ENCODE measurements around the gene SLC6A13.
"Not testable (repeated sequence)": the region's sequence is repeated elsewhere in the genome, so short reads cannot be mapped to it uniquely, and the experiment has no call there.

SLC6A13 gene

GRCh38 chr12:264269-264668 lies 1.6 kb upstream of the SLC6A13 start:
- no peak for DNase-seq (ENCODE audit: low read depth in 2 of 2)

GRCh38 chr12:263574-263973 lies 938 bp upstream of the SLC6A13 start:
- DNase-seq (ENCODE audit: low read depth in 2 of 2) = no peak

GRCh38 chr12:262113-262512 lies 523 bp downstream of the SLC6A13 start:
- DNase-seq (ENCODE audit: low read depth in 2 of 2) = no peak

- no peak for DNase-seq (ENCODE audit: low read depth in 2 of 2)
Observed at GRCh38 chr12:257521-258321, 4.9 kb downstream of the SLC6A13 start.

GRCh38 chr12:256958-257357 lies 5.7 kb downstream of the SLC6A13 start:
- no peak for DNase-seq (ENCODE audit: low read depth in 2 of 2)

- DNase-seq (ENCODE audit: low read depth in 2 of 2) = no peak
Observed at GRCh38 chr12:256225-256624, 6.4 kb downstream of the SLC6A13 start.

- no peak for DNase-seq (ENCODE audit: low read depth in 2 of 2)
Observed at GRCh38 chr12:254912-255311, 7.7 kb downstream of the SLC6A13 start.

- no peak for DNase-seq (ENCODE audit: low read depth in 2 of 2)
Observed at GRCh38 chr12:254039-254438, 8.6 kb downstream of the SLC6A13 start.

GRCh38 chr12:253116-253831 lies 9.4 kb downstream of the SLC6A13 start:
- DNase-seq (ENCODE audit: low read depth in 2 of 2) = no peak

- no peak for DNase-seq (ENCODE audit: low read depth in 2 of 2)
Observed at GRCh38 chr12:252636-253035, 10.0 kb downstream of the SLC6A13 start.

GRCh38 chr12:247271-247670 lies 15.4 kb downstream of the SLC6A13 start:
- DNase-seq (ENCODE audit: low read depth in 2 of 2) = no peak

- no peak for DNase-seq (ENCODE audit: low read depth in 2 of 2)
Observed at GRCh38 chr12:243381-243780, 19.3 kb downstream of the SLC6A13 start.

- no peak for DNase-seq (ENCODE audit: low read depth in 2 of 2)
Observed at GRCh38 chr12:242496-242895, 20.1 kb downstream of the SLC6A13 start.

- no peak for DNase-seq (ENCODE audit: low read depth in 2 of 2)
Observed at GRCh38 chr12:241266-241665, 21.4 kb downstream of the SLC6A13 start.

GRCh38 chr12:240566-240965 lies 22.1 kb downstream of the SLC6A13 start:
- no peak for DNase-seq (ENCODE audit: low read depth in 2 of 2)

- DNase-seq (ENCODE audit: low read depth in 2 of 2) = no peak
Observed at GRCh38 chr12:238736-239398, 23.8 kb downstream of the SLC6A13 start.

- DNase-seq (ENCODE audit: low read depth in 2 of 2) = no peak
Observed at GRCh38 chr12:238116-238515, 24.5 kb downstream of the SLC6A13 start.

GRCh38 chr12:237026-237815 lies 25.4 kb downstream of the SLC6A13 start:
- DNase-seq (ENCODE audit: low read depth in 2 of 2) = no peak

GRCh38 chr12:236445-236844 lies 26.2 kb downstream of the SLC6A13 start:
- DNase-seq (ENCODE audit: low read depth in 2 of 2) = no peak

GRCh38 chr12:235967-236366 lies 26.7 kb downstream of the SLC6A13 start:
- DNase-seq (ENCODE audit: low read depth in 2 of 2) = not testable (repeated sequence)

GRCh38 chr12:234891-235415 lies 27.7 kb downstream of the SLC6A13 start:
- no peak for DNase-seq (ENCODE audit: low read depth in 2 of 2)

- DNase-seq (ENCODE audit: low read depth in 2 of 2) = no peak
Observed at GRCh38 chr12:234019-234418, 28.6 kb downstream of the SLC6A13 start.
